Measurements from ENCODE around the gene PKHD1.

DNA sequence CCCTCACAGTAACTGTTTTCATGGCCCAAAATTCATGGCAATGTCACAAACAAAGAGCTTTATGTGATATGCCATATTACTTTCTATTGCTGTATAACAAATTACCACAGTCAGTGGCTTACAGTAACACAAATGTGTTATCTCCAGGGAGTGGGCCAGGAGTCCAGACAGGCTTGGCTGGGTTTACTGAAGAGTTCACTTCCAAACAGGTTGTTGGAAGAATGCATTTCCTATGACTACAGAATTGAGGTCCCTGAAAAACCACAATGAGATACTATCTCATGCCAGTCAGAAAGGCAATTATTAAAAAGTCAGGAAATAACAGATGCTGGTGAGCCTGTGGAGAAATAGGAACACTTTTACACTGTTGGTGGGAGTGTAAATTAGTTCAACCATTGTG is 431.9 kb downstream of the PKHD1 start:
- TF ChIP-seq, protein P1, sequence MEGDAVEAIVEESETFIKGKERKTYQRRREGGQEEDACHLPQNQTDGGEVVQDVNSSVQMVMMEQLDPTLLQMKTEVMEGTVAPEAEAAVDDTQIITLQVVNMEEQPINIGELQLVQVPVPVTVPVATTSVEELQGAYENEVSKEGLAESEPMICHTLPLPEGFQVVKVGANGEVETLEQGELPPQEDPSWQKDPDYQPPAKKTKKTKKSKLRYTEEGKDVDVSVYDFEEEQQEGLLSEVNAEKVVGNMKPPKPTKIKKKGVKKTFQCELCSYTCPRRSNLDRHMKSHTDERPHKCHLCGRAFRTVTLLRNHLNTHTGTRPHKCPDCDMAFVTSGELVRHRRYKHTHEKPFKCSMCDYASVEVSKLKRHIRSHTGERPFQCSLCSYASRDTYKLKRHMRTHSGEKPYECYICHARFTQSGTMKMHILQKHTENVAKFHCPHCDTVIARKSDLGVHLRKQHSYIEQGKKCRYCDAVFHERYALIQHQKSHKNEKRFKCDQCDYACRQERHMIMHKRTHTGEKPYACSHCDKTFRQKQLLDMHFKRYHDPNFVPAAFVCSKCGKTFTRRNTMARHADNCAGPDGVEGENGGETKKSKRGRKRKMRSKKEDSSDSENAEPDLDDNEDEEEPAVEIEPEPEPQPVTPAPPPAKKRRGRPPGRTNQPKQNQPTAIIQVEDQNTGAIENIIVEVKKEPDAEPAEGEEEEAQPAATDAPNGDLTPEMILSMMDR (IDR thresholded peaks at IDR 0.05), result no peak
- no peak for TF ChIP-seq POLR2A (IDR thresholded peaks at IDR 0.05)
